HepG2 (cell line): ENCODE measurements around the gene ELP2. TPM values are rescaled to one million over a fixed set of nuclear protein-coding genes. Genes with fewer than 3 reads are reported as not detected.

Experiments used
- ATAC-seq: fragments of 200-7000 bp; cut with Tn5 transposase; 3 replicates; pipeline ENCODE4 v1.9.1; 2020; ENCODE audit warnings: mild to moderate bottlenecking, moderate library complexity
- BruUV-seq: library from RNA; stranded (reverse); fragments of 400-500 nt; replicated peaks from 2 replicates; lab custom pipeline; 2021; lab: Mats Ljungman, UMichigan
- CTCF ChIA-PET: fragments of 300-600 bp; formaldehyde crosslinking; extraction: SDS; loops from one replicate; lab custom pipeline; 2021; ENCODE audit warnings: low total read pairs, inconsistent platforms, low intra/inter-chr PET ratio; lab: Yijun Ruan, JAX
- POLR2A ChIA-PET: fragments of 350-600 bp; sonication (Branson Sonifier 250); formaldehyde crosslinking; loops from one replicate; lab custom pipeline; 2020; ENCODE audit warnings: antibody characterized with exemption, inconsistent platforms; lab: Yijun Ruan, JAX
- DNase-seq: peaks from one replicate; pipeline ENCODE4 v3.0.0-alpha.2; 2015; ENCODE audit warnings: low spot score
- FAIRE-seq: peaks from 3 replicates; lab custom pipeline; 2011; peaks lifted over from hg19 to GRCh38; lab: Jason Lieb, UNC
- H2AFZ ChIP-seq: one replicate; pipeline ENCODE4 v1.6.1; 2011; ENCODE audit warnings: low read length, inconsistent platforms
- H3K27ac ChIP-seq: fragments of 300-600 bp; 3 replicates; pipeline ENCODE4 v1.8.0; 2011; ENCODE audit warnings: mixed run types, mild to moderate bottlenecking, mixed read lengths, low read length, inconsistent platforms; ENCODE audit not compliant: insufficient read depth; ENCODE audit errors: extremely low read length
- H3K27me3 ChIP-seq, 2 experiments: fragments of 200-600 bp in 1 of 2; 2 replicates in 1 of 2; 3 replicates in 1 of 2; pipeline versions ENCODE4 v1.6.0 to v1.8.0; 2011; ENCODE audit warnings: low read length in 2 of 2, mild to moderate bottlenecking in 2 of 2, moderate library complexity in 2 of 2, inconsistent platforms in 1 of 2; ENCODE audit not compliant: insufficient read depth in 2 of 2, control insufficient read depth in 1 of 2
- H3K36me3 ChIP-seq, 2 experiments: fragments of 200-600 bp in 1 of 2; replicated peaks in 1 of 2; 2 replicates in 1 of 2; 3 replicates in 1 of 2; pipeline versions ENCODE4 v1.5.1 to v1.8.0; 2011; ENCODE audit warnings: low read length in 2 of 2, inconsistent platforms in 1 of 2; ENCODE audit not compliant: insufficient read depth in 2 of 2, control insufficient read depth in 1 of 2
- H3K4me1 ChIP-seq: 2 replicates; pipeline ENCODE4 v1.5.1; 2012; ENCODE audit warnings: low read length, inconsistent platforms; ENCODE audit not compliant: insufficient read depth
- H3K4me2 ChIP-seq: 2 replicates; pipeline ENCODE4 v1.6.0; 2011; ENCODE audit warnings: low read depth, low read length, inconsistent platforms
- H3K4me3 ChIP-seq, 3 experiments: fragments of 200-600 bp in 1 of 3; sonication (generic), shearing (Covaris generic) in 1 of 3; replicated peaks in 1 of 3; 2 replicates each; pipeline ENCODE4 v1.5.1; 2011 to 2016; ENCODE audit warnings: low read length in 3 of 3, inconsistent platforms in 2 of 3, low read depth in 2 of 3, mild to moderate bottlenecking in 2 of 3, control low read depth in 1 of 3, mixed read lengths in 1 of 3; ENCODE audit not compliant: insufficient read depth in 1 of 3
- H3K79me2 ChIP-seq: one replicate; pipeline ENCODE4 v1.6.1; 2011; ENCODE audit warnings: low read length, inconsistent platforms; ENCODE audit not compliant: insufficient read depth
- H3K9ac ChIP-seq: 2 replicates; pipeline ENCODE4 v1.6.0; 2011; ENCODE audit warnings: mild to moderate bottlenecking, low read depth, low read length, inconsistent platforms; ENCODE audit not compliant: insufficient read depth
- H3K9me3 ChIP-seq: 2 replicates; pipeline ENCODE4 v1.5.1; 2012; ENCODE audit warnings: mild to moderate bottlenecking, low read length
- H4K20me1 ChIP-seq: 2 replicates; pipeline ENCODE4 v1.6.0; 2011; ENCODE audit warnings: inconsistent platforms, mild to moderate bottlenecking, low read length, moderate library complexity; ENCODE audit not compliant: insufficient read depth
- NFKB2 ChIP-seq: sonication (generic); formaldehyde crosslinking; IDR thresholded peaks from 2 replicates; pipeline ENCODE4 v1.4.0; 2020; ENCODE audit warnings: missing genetic modification reagents, borderline replicate concordance
- RAD21 ChIP-seq: fragments of 450-650 bp; formaldehyde crosslinking; IDR thresholded peaks from 2 replicates; pipeline ENCODE4 v1.5.0; 2020; ENCODE audit warnings: mild to moderate bottlenecking
- SMC3 ChIP-seq: IDR thresholded peaks from 2 replicates; pipeline ENCODE4 v1.6.1; 2011; ENCODE audit warnings: low read length, improper control_type of control experiment
- SNAPC4 ChIP-seq: sonication (generic); formaldehyde crosslinking; IDR thresholded peaks from 2 replicates; pipeline ENCODE4 v1.4.0; 2020; ENCODE audit warnings: mild to moderate bottlenecking, missing genetic modification reagents
- STAG1 ChIP-seq: sonication (generic); formaldehyde crosslinking; IDR thresholded peaks from 2 replicates; pipeline ENCODE4 v1.4.0; 2020; ENCODE audit warnings: missing genetic modification reagents
- ZC3H13 ChIP-seq: sonication (generic); formaldehyde crosslinking; IDR thresholded peaks from 2 replicates; pipeline ENCODE4 v1.8.1; 2023; ENCODE audit warnings: mild to moderate bottlenecking, missing genetic modification reagents, moderate library complexity
- ZFP91 ChIP-seq: sonication (generic); formaldehyde crosslinking; IDR thresholded peaks from 2 replicates; pipeline ENCODE4 v1.9.0; 2022; ENCODE audit warnings: missing genetic modification reagents, mild to moderate bottlenecking, borderline replicate concordance
- WGBS: methylation state at CpG from one replicate; pipeline ENCODE4 v1.1.6; 2017; ENCODE audit warnings: low lambda C conversion rate; 5-methylcytosine and 5-hydroxymethylcytosine counted together
- in situ Hi-C: cut with HindIII; loops from 2 replicates; pipeline ENCODE4 v1.10.0; 2017; ENCODE audit warnings: low pct_unique_long_range_greater_than_20kb; ENCODE audit not compliant: extremely low pct_ligation_motif_present
- intact Hi-C: fragments of 100-400 bp; cut with micrococcal nuclease; formaldehyde crosslinking; loops from one replicate; pipeline ENCODE4 v1.10.0; 2022; ENCODE audit not compliant: unreplicated experiment
- polyA plus RNA-seq, 8 experiments: library from polyadenylated mRNA; depleted of rRNA in 3 of 8; stranded (reverse) in 7 of 8; unstranded in 1 of 8; fragments of >200 nt; fragmentation: Illumina TruSeq in 4 of 8; extraction: Trizol in 4 of 8; gene quantifications; 2 replicates each; pipeline versions ENCODE4 v1.2.1 to v1.2.3, GENCODE V29; 2011 to 2016; ENCODE audit warnings: low read depth in 4 of 8, missing spikeins in 1 of 8, mixed read lengths in 1 of 8; ENCODE audit not compliant: insufficient read depth in 1 of 8
- total RNA-seq, 5 experiments: library from RNA; depleted of rRNA; stranded (reverse); fragments of >200 nt; fragmentation: Illumina TruSeq; extraction: Trizol; gene quantifications; 2 replicates each; pipeline ENCODE4 v1.2.3, GENCODE V29; 2016; ENCODE audit warnings: low read depth in 1 of 5
- TF ChIP-seq, protein P1 (sequence below): sonication (generic); formaldehyde crosslinking; IDR thresholded peaks from 2 replicates; pipeline ENCODE4 v1.5.0; 2020; ENCODE audit warnings: mild to moderate bottlenecking, missing genetic modification reagents, moderate library complexity

Gene ELP2
- total and polyA plus RNA-seq, 2 of the 13 experiments (the other 11 are each of a cell fraction or from before 2014, with no cell fraction given), result 98.7 to 100 TPM

DNA sequence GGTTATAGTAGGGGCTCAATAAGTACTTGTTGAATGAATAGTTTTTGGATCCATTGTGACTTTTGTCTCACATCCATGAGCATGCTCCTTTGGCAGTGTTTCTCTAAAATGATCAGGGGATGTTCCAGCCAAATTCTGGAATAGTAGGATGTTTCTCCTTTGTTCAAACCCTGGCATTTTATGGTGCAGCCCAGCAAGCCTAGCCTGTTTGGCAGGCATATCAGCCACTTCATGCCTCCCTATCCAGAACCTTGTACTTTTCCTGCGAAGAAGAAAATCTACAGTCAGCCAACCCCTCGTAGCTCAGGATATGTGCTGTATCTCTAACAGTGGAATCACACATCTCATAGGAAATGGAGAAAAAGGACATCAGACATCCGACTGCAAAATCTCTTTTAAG lies 35.3 kb upstream of the ELP2 start (continued):
- TF ChIP-seq SNAPC4 (CRISPR knock-in tag), result no peak
- TF ChIP-seq, all 625 proteins: peak for 0

- H3K9me3 ChIP-seq, result no peaks in the 10 kb centered on the region
- no peak overlapping the region for H2AFZ ChIP-seq
- FAIRE-seq (peak; percentile 81), DNase-seq (peak; percentile 53), ATAC-seq (no peak)
- WGBS, result 0% methylated on average over 1 of the region's 1 CpG
- H3K36me3 ChIP-seq, result no peaks in the 10 kb centered on the region
- intact Hi-C loops (loop anchor here (1.0 to 5.0 kb wide), 3 partner anchors 188 to 661 kb away; no protein-coding TSS in a partner anchor), in situ Hi-C loops (loop anchor here (10.0 kb wide), 2 partner anchors 319 to 479 kb away; no protein-coding TSS in a partner anchor)
- ChIA-PET CTCF (interaction anchor here (1.1 to 5.1 kb wide), 5 partner anchors 78 to 477 kb away, joined by 3 to 79 read pairs (median 4); no protein-coding TSS in a partner anchor), POLR2A (interaction anchor here (1.0 kb wide), 1 partner anchor 188 kb away, joined by 3 read pairs; no protein-coding TSS in a partner anchor)
- no peak overlapping the region for H3K27ac ChIP-seq
- peak; percentile 94 for TF ChIP-seq STAG1 (CRISPR knock-in tag)
- no peak for TF ChIP-seq ZFP91 (CRISPR knock-in tag)
- no peak for TF ChIP-seq ZC3H13 (CRISPR knock-in tag)
- TF ChIP-seq RAD21, result peak; percentile 53
- no peak for TF ChIP-seq NFKB2
- TF ChIP-seq, protein P1, sequence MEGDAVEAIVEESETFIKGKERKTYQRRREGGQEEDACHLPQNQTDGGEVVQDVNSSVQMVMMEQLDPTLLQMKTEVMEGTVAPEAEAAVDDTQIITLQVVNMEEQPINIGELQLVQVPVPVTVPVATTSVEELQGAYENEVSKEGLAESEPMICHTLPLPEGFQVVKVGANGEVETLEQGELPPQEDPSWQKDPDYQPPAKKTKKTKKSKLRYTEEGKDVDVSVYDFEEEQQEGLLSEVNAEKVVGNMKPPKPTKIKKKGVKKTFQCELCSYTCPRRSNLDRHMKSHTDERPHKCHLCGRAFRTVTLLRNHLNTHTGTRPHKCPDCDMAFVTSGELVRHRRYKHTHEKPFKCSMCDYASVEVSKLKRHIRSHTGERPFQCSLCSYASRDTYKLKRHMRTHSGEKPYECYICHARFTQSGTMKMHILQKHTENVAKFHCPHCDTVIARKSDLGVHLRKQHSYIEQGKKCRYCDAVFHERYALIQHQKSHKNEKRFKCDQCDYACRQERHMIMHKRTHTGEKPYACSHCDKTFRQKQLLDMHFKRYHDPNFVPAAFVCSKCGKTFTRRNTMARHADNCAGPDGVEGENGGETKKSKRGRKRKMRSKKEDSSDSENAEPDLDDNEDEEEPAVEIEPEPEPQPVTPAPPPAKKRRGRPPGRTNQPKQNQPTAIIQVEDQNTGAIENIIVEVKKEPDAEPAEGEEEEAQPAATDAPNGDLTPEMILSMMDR (CRISPR knock-in tag), result peak; percentile 75
- peak; percentile 83 for TF ChIP-seq SMC3
- BruUV-seq, result no TSS peak
- H4K20me1 ChIP-seq, result no peaks in the 10 kb centered on the region
- H3K79me2 ChIP-seq, result no peaks in the 10 kb centered on the region
- H3K27me3 ChIP-seq, result 0 out of 5 replicates have a peak, but pooled peaks cover 0 to 4% of the 10 kb centered on the region in 2 experiments
- H3K4me2 ChIP-seq, result no peak overlapping the region
- H3K4me3 ChIP-seq, result no peak overlapping the region
- peaks cover 6% of the 10 kb centered on the region; the same call in 1 of the 2 replicates for H3K4me1 ChIP-seq
- H3K9ac ChIP-seq, result no peak overlapping the region
These were observed 33.7 kb upstream of the ELP2 start for GRCh38 chr18:36095936-36096519.
